ENCODE results near the gene AP4B1. TPM values are rescaled to one million over a fixed set of nuclear protein-coding genes. Genes with fewer than 3 reads are reported as not detected.

Gene AP4B1
- total and polyA plus RNA-seq, 2 of the 13 experiments (the other 11 are each of a cell fraction or from before 2014, with no cell fraction given) = 8.5 to 12.0 TPM

GRCh38 chr1:113918243-113918642 is 13.6 kb upstream of the AP4B1 start:
- Histone ChIP-seq H3K9me3 (ENCODE audit: low read length) (no peaks in the 10 kb centered on the region), H3K36me3 (replicated peaks in 1 of 2; ENCODE audit: control insufficient read depth in 1 of 2, insufficient read depth in 2 of 2, low read length in 2 of 2) (no peaks in the 10 kb centered on the region), H3K27me3 (ENCODE audit: control insufficient read depth in 1 of 2, insufficient read depth in 2 of 2, low read length in 2 of 2) (peaks cover 0 to 2% of the 10 kb centered on the region in 2 experiments; a peak in 1 of 5 replicates), H3K9ac (ENCODE audit: insufficient read depth, low read depth, low read length) (no peak overlapping the region), H3K79me2 (ENCODE audit: insufficient read depth, low read length) (no peaks in the 10 kb centered on the region), H4K20me1 (ENCODE audit: insufficient read depth, low read length) (no peaks in the 10 kb centered on the region), H3K4me3 (replicated peaks in 1 of 3; ENCODE audit: insufficient read depth in 1 of 3, low read depth in 2 of 3, low read length in 3 of 3) (no peak overlapping the region), H3K4me1 (ENCODE audit: insufficient read depth, low read length) (no peaks in the 10 kb centered on the region), H3K4me2 (ENCODE audit: low read depth, low read length) (no peak overlapping the region), H2AFZ (ENCODE audit: low read length) (no peak overlapping the region), H3K27ac (ENCODE audit: extremely low read length, insufficient read depth, low read length) (no peak overlapping the region)
- ATAC-seq (no peak), DNase-seq (ENCODE audit: low spot score) (no peak), FAIRE-seq (no peak)
- BruUV-seq (replicated peaks) = no TSS peak
- ChIA-PET CTCF (ENCODE audit: low intra/inter-chr PET ratio, low total read pairs) (no interaction called here), POLR2A (no interaction called here)
- intact Hi-C loops (cut with micrococcal nuclease; ENCODE audit: unreplicated experiment) = no loop called here
- in situ Hi-C loops (cut with HindIII; ENCODE audit: extremely low pct_ligation_motif_present, low pct_unique_long_range_greater_than_20kb) = no loop called here
- TF ChIP-seq POLR2G (IDR thresholded peaks at IDR 0.05; ENCODE audit: low read depth, low read length) (no peak), IKZF1 (IDR thresholded peaks at IDR 0.05) (no peak), AFF4 (CRISPR knock-in tag; IDR thresholded peaks at IDR 0.05) (no peak), DMAP1 (CRISPR knock-in tag; IDR thresholded peaks at IDR 0.05) (no peak), MBD4 (IDR thresholded peaks at IDR 0.05; ENCODE audit: borderline replicate concordance, low read length) (no peak), RARG (CRISPR knock-in tag; IDR thresholded peaks at IDR 0.05; ENCODE audit: low read depth) (no peak)

Measured in HepG2 (cell line).